HG02642 (cell line): ENCODE results near the gene ZNF710.

ENCODE experiments used
- ATAC-seq: cut with Tn5 transposase; IDR thresholded peaks from one replicate; pipeline ENCODE4 v1.9.1; 2021; ENCODE audit warnings: mild to moderate bottlenecking; ENCODE audit not compliant: unreplicated experiment, poor library complexity

ZNF710 gene

GRCh38 chr15:90074916-90075315 is 73.8 kb downstream of the ZNF710 start:
- ATAC-seq: no peak

GRCh38 chr15:90075420-90076289 is 74.5 kb downstream of the ZNF710 start:
- no peak for ATAC-seq

- ATAC-seq: no peak
These were observed 75.6 kb downstream of the ZNF710 start for GRCh38 chr15:90076716-90077115.

GRCh38 chr15:90078965-90079364 is 77.8 kb downstream of the ZNF710 start:
- no peak for ATAC-seq

- ATAC-seq: no peak
These were observed 78.7 kb downstream of the ZNF710 start for GRCh38 chr15:90079619-90080457.

GRCh38 chr15:90080458-90080755 is 79.3 kb downstream of the ZNF710 start:
- ATAC-seq: no peak

GRCh38 chr15:90080818-90081393 is 79.8 kb downstream of the ZNF710 start:
- ATAC-seq: no peak

GRCh38 chr15:90082140-90082715 is 81.1 kb downstream of the ZNF710 start:
- no peak for ATAC-seq

GRCh38 chr15:90083419-90083818 is 82.3 kb downstream of the ZNF710 start:
- ATAC-seq: no peak

GRCh38 chr15:90083954-90084607 is 83.0 kb downstream of the ZNF710 start:
- no peak for ATAC-seq

- no peak for ATAC-seq
These were observed 83.8 kb downstream of the ZNF710 start for GRCh38 chr15:90084876-90085423.

GRCh38 chr15:90085565-90085964 is 84.4 kb downstream of the ZNF710 start:
- ATAC-seq: no peak

- no peak for ATAC-seq
These were observed 85.7 kb downstream of the ZNF710 start for GRCh38 chr15:90086868-90087268.

- no peak for ATAC-seq
These were observed 86.5 kb downstream of the ZNF710 start for GRCh38 chr15:90087454-90088154.

- ATAC-seq: no peak
These were observed 89.2 kb downstream of the ZNF710 start for GRCh38 chr15:90090226-90090848.

- ATAC-seq: no peak
These were observed 90.2 kb downstream of the ZNF710 start for GRCh38 chr15:90091156-90091931.

GRCh38 chr15:90095521-90095959 is 94.4 kb downstream of the ZNF710 start:
- no peak for ATAC-seq

- peak; percentile 46 for ATAC-seq
These were observed 96.4 kb downstream of the ZNF710 start for GRCh38 chr15:90097475-90097874.
